ENCODE measurements around the gene KIAA0232. TPM values are rescaled to one million over a fixed set of nuclear protein-coding genes. Genes with fewer than 3 reads are reported as not detected.

KIAA0232 gene
- total and polyA plus RNA-seq, 4 donors = 8.9 to 34.4 (median 18.5) TPM

- no peaks in the 10 kb centered on the region for H3K27me3 ChIP-seq (ENCODE audit: control insufficient read depth in 4 of 4, insufficient read depth in 4 of 4, low read length in 3 of 4)
- WGBS = 95% methylated on average over 3 of the region's 3 CpGs
- peaks cover 0 to 4% (median 0%) of the 10 kb centered on the region in 4 donors for H3K4me1 ChIP-seq (ENCODE audit: control insufficient read depth in 4 of 4, insufficient read depth in 4 of 4, low read length in 3 of 4)
- H3K36me3 ChIP-seq (ENCODE audit: control insufficient read depth in 4 of 4, insufficient read depth in 3 of 4, low read depth in 1 of 4, low read length in 3 of 4) = peaks cover 2 to 15% (median 7%) of the 10 kb centered on the region in 4 donors
- no peak for DNase-seq (ENCODE audit: low spot score)
- H3K9ac ChIP-seq (ENCODE audit: low read depth in 1 of 2, low read length in 2 of 2) = no peak overlapping the region
- TF ChIP-seq RAD21 (IDR thresholded peaks at IDR 0.05) (no peak), GABPA (IDR thresholded peaks at IDR 0.05 in 1 of 2, conservative IDR thresholded peaks at IDR 0.05 in 1 of 2) (no peak)
- H3K27ac ChIP-seq (ENCODE audit: low read depth in 1 of 2, low read length in 2 of 2) = no peak overlapping the region
- H3K4me3 ChIP-seq (ENCODE audit: low read depth in 1 of 3, low read length in 3 of 3) = no peak overlapping the region
- H3K9me3 ChIP-seq (ENCODE audit: control insufficient read depth in 4 of 4, low read length in 3 of 4) = peaks cover 0 to 2% (median under 1%) of the 10 kb centered on the region in 4 donors
Observed at GRCh38 chr4:6848717-6849305, 66.3 kb downstream of the KIAA0232 start.

GRCh38 chr4:6849691-6850090, 67.2 kb downstream of the KIAA0232 start:
- Histone ChIP-seq H3K27ac (ENCODE audit: low read depth in 1 of 2, low read length in 2 of 2) (no peak overlapping the region), H3K4me3 (ENCODE audit: low read depth in 1 of 3, low read length in 3 of 3) (no peak overlapping the region), H3K36me3 (ENCODE audit: control insufficient read depth in 4 of 4, insufficient read depth in 3 of 4, low read depth in 1 of 4, low read length in 3 of 4) (peaks cover 2 to 15% (median 7%) of the 10 kb centered on the region in 4 donors), H3K9me3 (ENCODE audit: control insufficient read depth in 4 of 4, low read length in 3 of 4) (peaks cover 0 to 2% (median under 1%) of the 10 kb centered on the region in 4 donors), H3K27me3 (ENCODE audit: control insufficient read depth in 4 of 4, insufficient read depth in 4 of 4, low read length in 3 of 4) (no peaks in the 10 kb centered on the region), H3K4me1 (ENCODE audit: control insufficient read depth in 4 of 4, insufficient read depth in 4 of 4, low read length in 3 of 4) (peaks cover 0 to 4% (median 0%) of the 10 kb centered on the region in 4 donors), H3K9ac (ENCODE audit: low read depth in 1 of 2, low read length in 2 of 2) (no peak overlapping the region)
- WGBS = 99% methylated on average over 4 of the region's 4 CpGs
- no peak for TF ChIP-seq CTCF (IDR thresholded peaks at IDR 0.05; ENCODE audit: low read depth, low read length, missing input control)
- TF ChIP-seq ATF3 (IDR thresholded peaks at IDR 0.05) = no peak
- TF ChIP-seq YY1 (IDR thresholded peaks at IDR 0.05) = no peak
- no peak for TF ChIP-seq NR2F2 (IDR thresholded peaks at IDR 0.05)
- TF ChIP-seq FOXA1 (IDR thresholded peaks at IDR 0.05) = no peak
- no peak for TF ChIP-seq JUND (IDR thresholded peaks at IDR 0.05)
- TF ChIP-seq TAF1 (conservative IDR thresholded peaks at IDR 0.05) = no peak
- no peak for TF ChIP-seq ZBTB33 (IDR thresholded peaks at IDR 0.05)
- no peak for TF ChIP-seq SP1 (IDR thresholded peaks at IDR 0.05)
- TF ChIP-seq RXRA (IDR thresholded peaks at IDR 0.05) = no peak
- TF ChIP-seq FOXA2 (IDR thresholded peaks at IDR 0.05) = no peak
- no peak for TF ChIP-seq HNF4A (conservative IDR thresholded peaks at IDR 0.05)
- TF ChIP-seq RAD21 (IDR thresholded peaks at IDR 0.05) = no peak
- TF ChIP-seq GABPA (IDR thresholded peaks at IDR 0.05 in 1 of 2, conservative IDR thresholded peaks at IDR 0.05 in 1 of 2) = no peak
- TF ChIP-seq MAX (IDR thresholded peaks at IDR 0.05) = no peak
- DNase-seq (ENCODE audit: low spot score) = no peak
